ENCODE measurements around the gene SEMA4C.

SEMA4C gene

GRCh38 chr2:96842600-96842999, 27.3 kb downstream of the SEMA4C start:
- no peak for DNase-seq (ENCODE audit: low read depth)

- no peak for DNase-seq (ENCODE audit: low read depth)
Observed at GRCh38 chr2:96841701-96842495, 28.0 kb downstream of the SEMA4C start.

GRCh38 chr2:96839875-96840850, 29.7 kb downstream of the SEMA4C start:
- DNase-seq (ENCODE audit: low read depth): no peak

GRCh38 chr2:96839293-96839874, 30.5 kb downstream of the SEMA4C start:
- DNase-seq (ENCODE audit: low read depth): peak; percentile 66

GRCh38 chr2:96838345-96839292, 31.3 kb downstream of the SEMA4C start:
- DNase-seq (ENCODE audit: low read depth): no peak

GRCh38 chr2:96837575-96837974, 32.3 kb downstream of the SEMA4C start:
- no peak for DNase-seq (ENCODE audit: low read depth)

- DNase-seq (ENCODE audit: low read depth): no peak
Observed at GRCh38 chr2:96835830-96836229, 34.0 kb downstream of the SEMA4C start.

GRCh38 chr2:96832754-96833507, 36.9 kb downstream of the SEMA4C start:
- no peak for DNase-seq (ENCODE audit: low read depth)

GRCh38 chr2:96832408-96832753, 37.5 kb downstream of the SEMA4C start:
- no peak for DNase-seq (ENCODE audit: low read depth)

- DNase-seq (ENCODE audit: low read depth): no peak
Observed at GRCh38 chr2:96831679-96832078, 38.2 kb downstream of the SEMA4C start.

GRCh38 chr2:96830044-96830562, 39.8 kb downstream of the SEMA4C start:
- DNase-seq (ENCODE audit: low read depth): no peak

- DNase-seq (ENCODE audit: low read depth): no peak
Observed at GRCh38 chr2:96828874-96829273, 41.0 kb downstream of the SEMA4C start.

GRCh38 chr2:96828436-96828835, 41.4 kb downstream of the SEMA4C start:
- DNase-seq (ENCODE audit: low read depth): no peak

- DNase-seq (ENCODE audit: low read depth): no peak
Observed at GRCh38 chr2:96826546-96827278, 43.2 kb downstream of the SEMA4C start.

GRCh38 chr2:96825057-96825456, 44.8 kb downstream of the SEMA4C start:
- no peak for DNase-seq (ENCODE audit: low read depth)

GRCh38 chr2:96824079-96824870, 45.6 kb downstream of the SEMA4C start:
- DNase-seq (ENCODE audit: low read depth): no peak

GRCh38 chr2:96823198-96823597, 46.7 kb downstream of the SEMA4C start:
- no peak for DNase-seq (ENCODE audit: low read depth)

GRCh38 chr2:96822786-96823185, 47.1 kb downstream of the SEMA4C start:
- no peak for DNase-seq (ENCODE audit: low read depth)

GRCh38 chr2:96821113-96821675, 48.7 kb downstream of the SEMA4C start:
- no peak for DNase-seq (ENCODE audit: low read depth)
